ENCODE measurements around the gene AGBL3.

Gene AGBL3

GRCh38 chr7:135178364-135178763 lies 192.1 kb downstream of the AGBL3 start:
- Histone ChIP-seq H3K27ac (ENCODE audit: low read depth, low read length) (no peak overlapping the region), H3K36me3 (ENCODE audit: control insufficient read depth, low read length) (peaks cover 82% of the 10 kb centered on the region), H3K9me3 (ENCODE audit: control insufficient read depth, insufficient read depth, low read length) (peaks cover 39% of the 10 kb centered on the region), H3K4me2 (ENCODE audit: low read length) (no peak overlapping the region), H3K27me3 (ENCODE audit: control insufficient read depth, low read length) (no peaks in the 10 kb centered on the region), H3K79me2 (ENCODE audit: control insufficient read depth, low read length) (peaks cover 47% of the 10 kb centered on the region), H3F3A (ENCODE audit: control insufficient read depth, insufficient read depth) (no peaks in the 10 kb centered on the region), H3K4me1 (ENCODE audit: control insufficient read depth, low read length) (no peaks in the 10 kb centered on the region), H4K20me1 (ENCODE audit: control insufficient read depth, insufficient read depth, low read depth, low read length) (no peaks in the 10 kb centered on the region), H3K9me2 (replicated peaks; ENCODE audit: control insufficient read depth, low read length) (no peaks in the 10 kb centered on the region), H3K4me3 (ENCODE audit: low read length) (no peak overlapping the region)
- TF ChIP-seq EZH2phosphoT487 (IDR thresholded peaks at IDR 0.05; ENCODE audit: borderline replicate concordance, low read length) (no peak), CTCF (IDR thresholded peaks at IDR 0.05; ENCODE audit: low read depth, low read length, poor library complexity, severe bottlenecking) (no peak)

GRCh38 chr7:135179321-135179925 lies 193.1 kb downstream of the AGBL3 start:
- no peak overlapping the region for H3K27ac ChIP-seq (ENCODE audit: low read depth, low read length)
- TF ChIP-seq EZH2phosphoT487 (IDR thresholded peaks at IDR 0.05; ENCODE audit: borderline replicate concordance, low read length) (no peak), CTCF (IDR thresholded peaks at IDR 0.05; ENCODE audit: low read depth, low read length, poor library complexity, severe bottlenecking) (no peak)
- H4K20me1 ChIP-seq (ENCODE audit: control insufficient read depth, insufficient read depth, low read depth, low read length), result no peaks in the 10 kb centered on the region
- no peaks in the 10 kb centered on the region for H3K4me1 ChIP-seq (ENCODE audit: control insufficient read depth, low read length)
- H3K9me2 ChIP-seq (replicated peaks; ENCODE audit: control insufficient read depth, low read length), result no peaks in the 10 kb centered on the region
- no peaks in the 10 kb centered on the region for H3F3A ChIP-seq (ENCODE audit: control insufficient read depth, insufficient read depth)
- no peak overlapping the region for H3K4me2 ChIP-seq (ENCODE audit: low read length)
- peaks cover 92% of the 10 kb centered on the region for H3K36me3 ChIP-seq (ENCODE audit: control insufficient read depth, low read length)
- peaks cover 37% of the 10 kb centered on the region for H3K79me2 ChIP-seq (ENCODE audit: control insufficient read depth, low read length)
- no peaks in the 10 kb centered on the region for H3K27me3 ChIP-seq (ENCODE audit: control insufficient read depth, low read length)
- H3K9me3 ChIP-seq (ENCODE audit: control insufficient read depth, insufficient read depth, low read length), result peaks cover 39% of the 10 kb centered on the region
- no peak overlapping the region for H3K4me3 ChIP-seq (ENCODE audit: low read length)

GRCh38 chr7:135180122-135180521 lies 193.8 kb downstream of the AGBL3 start:
- H3F3A ChIP-seq (ENCODE audit: control insufficient read depth, insufficient read depth), result no peaks in the 10 kb centered on the region
- TF ChIP-seq CTCF (IDR thresholded peaks at IDR 0.05; ENCODE audit: low read depth, low read length, poor library complexity, severe bottlenecking), result no peak
- TF ChIP-seq EZH2phosphoT487 (IDR thresholded peaks at IDR 0.05; ENCODE audit: borderline replicate concordance, low read length), result no peak
- H3K4me2 ChIP-seq (ENCODE audit: low read length), result no peak overlapping the region
- H3K27ac ChIP-seq (ENCODE audit: low read depth, low read length), result no peak overlapping the region
- H3K4me3 ChIP-seq (ENCODE audit: low read length), result no peak overlapping the region
- H3K27me3 ChIP-seq (ENCODE audit: control insufficient read depth, low read length), result no peaks in the 10 kb centered on the region
- H3K36me3 ChIP-seq (ENCODE audit: control insufficient read depth, low read length), result peaks cover 94% of the 10 kb centered on the region
- no peaks in the 10 kb centered on the region for H3K9me2 ChIP-seq (replicated peaks; ENCODE audit: control insufficient read depth, low read length)
- no peaks in the 10 kb centered on the region for H4K20me1 ChIP-seq (ENCODE audit: control insufficient read depth, insufficient read depth, low read depth, low read length)
- no peaks in the 10 kb centered on the region for H3K4me1 ChIP-seq (ENCODE audit: control insufficient read depth, low read length)
- peaks cover 31% of the 10 kb centered on the region for H3K79me2 ChIP-seq (ENCODE audit: control insufficient read depth, low read length)
- H3K9me3 ChIP-seq (ENCODE audit: control insufficient read depth, insufficient read depth, low read length), result peaks cover 39% of the 10 kb centered on the region

Measured in DOHH2 (cell line).